ENCODE data around the gene GARNL3.

GARNL3 gene

GRCh38 chr9:127426756-127427155 lies 162.2 kb downstream of the GARNL3 start:
- Histone ChIP-seq H3K27me3 (ENCODE audit: control insufficient read depth, insufficient read depth, low read length) (no peaks in the 10 kb centered on the region), H3K36me3 (ENCODE audit: control insufficient read depth, insufficient read depth, low read length) (peaks cover 31% of the 10 kb centered on the region), H3K4me3 (ENCODE audit: low read depth, low read length) (no peak overlapping the region), H3K9ac (ENCODE audit: low read length) (no peak overlapping the region), H3K4me1 (ENCODE audit: control insufficient read depth, insufficient read depth, low read length) (peaks cover 4% of the 10 kb centered on the region; the same call in 1 of the 2 replicates), H3K9me3 (ENCODE audit: control insufficient read depth, insufficient read depth, low read depth, low read length) (no peaks in the 10 kb centered on the region), H3K27ac (ENCODE audit: low read depth, low read length) (no peak overlapping the region)

- Histone ChIP-seq H3K9ac (ENCODE audit: low read length) (no peak overlapping the region), H3K4me1 (ENCODE audit: control insufficient read depth, insufficient read depth, low read length) (peaks cover 4% of the 10 kb centered on the region; the same call in 1 of the 2 replicates), H3K27ac (ENCODE audit: low read depth, low read length) (no peak overlapping the region), H3K9me3 (ENCODE audit: control insufficient read depth, insufficient read depth, low read depth, low read length) (no peaks in the 10 kb centered on the region), H3K4me3 (ENCODE audit: low read depth, low read length) (no peak overlapping the region), H3K27me3 (ENCODE audit: control insufficient read depth, insufficient read depth, low read length) (no peaks in the 10 kb centered on the region), H3K36me3 (ENCODE audit: control insufficient read depth, insufficient read depth, low read length) (peaks cover 37% of the 10 kb centered on the region)
These were observed 163.8 kb downstream of the GARNL3 start for GRCh38 chr9:127428348-127428747.

GRCh38 chr9:127430415-127430814 lies 165.8 kb downstream of the GARNL3 start:
- Histone ChIP-seq H3K27ac (ENCODE audit: low read depth, low read length) (no peak overlapping the region), H3K4me1 (ENCODE audit: control insufficient read depth, insufficient read depth, low read length) (no peaks in the 10 kb centered on the region), H3K4me3 (ENCODE audit: low read depth, low read length) (no peak overlapping the region), H3K27me3 (ENCODE audit: control insufficient read depth, insufficient read depth, low read length) (no peaks in the 10 kb centered on the region), H3K9ac (ENCODE audit: low read length) (no peak overlapping the region), H3K9me3 (ENCODE audit: control insufficient read depth, insufficient read depth, low read depth, low read length) (no peaks in the 10 kb centered on the region), H3K36me3 (ENCODE audit: control insufficient read depth, insufficient read depth, low read length) (peaks cover 57% of the 10 kb centered on the region)

GRCh38 chr9:127437497-127438264 lies 173.1 kb downstream of the GARNL3 start:
- H3K9me3 ChIP-seq (ENCODE audit: control insufficient read depth, insufficient read depth, low read depth, low read length): no peaks in the 10 kb centered on the region
- H3K36me3 ChIP-seq (ENCODE audit: control insufficient read depth, insufficient read depth, low read length): peaks cover 86% of the 10 kb centered on the region
- H3K4me3 ChIP-seq (ENCODE audit: low read depth, low read length): no peak overlapping the region
- no peaks in the 10 kb centered on the region for H3K4me1 ChIP-seq (ENCODE audit: control insufficient read depth, insufficient read depth, low read length)
- no peak overlapping the region for H3K9ac ChIP-seq (ENCODE audit: low read length)
- no peaks in the 10 kb centered on the region for H3K27me3 ChIP-seq (ENCODE audit: control insufficient read depth, insufficient read depth, low read length)
- H3K27ac ChIP-seq (ENCODE audit: low read depth, low read length): no peak overlapping the region

GRCh38 chr9:127438394-127438793 lies 173.8 kb downstream of the GARNL3 start:
- peaks cover 85% of the 10 kb centered on the region for H3K36me3 ChIP-seq (ENCODE audit: control insufficient read depth, insufficient read depth, low read length)
- H3K4me1 ChIP-seq (ENCODE audit: control insufficient read depth, insufficient read depth, low read length): no peaks in the 10 kb centered on the region
- H3K27ac ChIP-seq (ENCODE audit: low read depth, low read length): no peak overlapping the region
- H3K9ac ChIP-seq (ENCODE audit: low read length): no peak overlapping the region
- no peaks in the 10 kb centered on the region for H3K27me3 ChIP-seq (ENCODE audit: control insufficient read depth, insufficient read depth, low read length)
- no peak overlapping the region for H3K4me3 ChIP-seq (ENCODE audit: low read depth, low read length)
- no peaks in the 10 kb centered on the region for H3K9me3 ChIP-seq (ENCODE audit: control insufficient read depth, insufficient read depth, low read depth, low read length)

Measured in HUES6 (cell line).